NCI-H187 (cell line): ENCODE results near the gene UIMC1.
A peak's percentile ranks its signal among the peaks of the same experiment; 100 is the strongest.

Experiments
- DNase-seq, 2 experiments: peaks; one replicate each; lab custom pipeline; 2025; lab: John Stamatoyannopoulos, UW

Gene UIMC1

DNA sequence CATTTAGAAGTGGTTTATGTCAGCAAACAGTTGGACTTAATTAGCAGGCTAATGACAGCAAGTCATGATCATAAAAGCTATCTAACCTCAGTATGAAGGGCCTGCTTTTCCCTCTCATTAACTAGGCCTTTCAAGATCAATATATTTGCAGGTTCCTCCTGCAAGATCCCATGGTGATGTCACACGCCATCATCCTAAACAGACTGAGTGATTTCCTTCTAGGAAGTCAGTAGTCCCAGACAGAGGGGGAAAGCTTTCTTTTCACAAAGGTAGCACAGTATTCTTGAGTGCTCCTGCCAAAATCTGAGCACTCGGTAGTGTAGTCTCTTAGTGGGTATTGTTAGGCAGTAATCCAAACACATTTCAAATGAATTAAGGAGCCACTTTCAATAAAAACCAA lies 52.5 kb downstream of the UIMC1 start:
- DNase-seq, result no peak

DNA sequence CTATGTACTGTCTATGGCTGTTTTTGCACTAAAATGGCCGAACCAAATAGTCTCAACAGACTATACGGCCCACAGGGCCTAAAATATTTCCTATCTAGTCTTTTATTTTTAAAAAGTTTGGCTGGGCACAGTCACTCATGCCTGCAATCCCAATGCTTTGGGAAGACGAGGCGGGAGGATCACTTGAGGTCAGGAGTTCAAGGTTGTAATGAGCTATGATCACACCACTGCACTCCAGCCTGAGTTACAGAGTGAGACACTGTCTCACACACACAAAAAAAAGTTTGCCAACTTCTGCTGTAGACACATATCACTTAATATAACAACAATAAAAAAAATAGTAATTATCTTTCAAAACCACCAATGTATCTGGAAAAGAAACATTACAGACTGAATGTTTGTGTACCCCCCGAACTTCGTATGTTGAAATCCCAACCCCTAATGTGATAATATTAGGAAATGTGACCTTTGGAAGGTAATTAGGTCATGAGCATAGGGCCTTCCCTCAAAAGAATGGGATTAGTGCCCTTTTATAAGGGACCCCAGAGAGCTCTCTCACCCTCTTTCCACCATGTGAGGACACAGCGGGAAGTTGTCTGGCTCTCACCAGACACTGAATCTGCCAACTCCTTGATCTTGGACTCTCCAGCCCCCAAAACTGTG lies 53.9 kb downstream of the UIMC1 start:
- DNase-seq, result no peak

DNA sequence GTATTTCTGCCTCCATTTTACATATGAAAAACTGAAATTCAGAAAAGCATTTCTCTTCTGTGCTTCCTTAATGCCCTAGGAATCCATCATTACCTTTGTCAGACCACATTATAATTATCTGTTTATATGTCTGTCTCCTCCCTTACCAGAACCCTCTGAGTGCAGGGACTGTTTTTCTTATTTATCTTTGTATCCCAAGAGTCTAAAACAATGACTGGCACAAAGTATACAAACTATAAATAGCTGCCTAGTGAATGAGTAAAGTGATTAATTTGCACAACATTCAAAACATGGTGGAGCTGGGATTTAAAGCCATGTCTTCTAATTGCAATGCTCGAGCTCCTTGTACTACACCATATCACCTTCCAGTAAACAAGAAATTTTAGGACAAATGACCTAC lies 58.1 kb downstream of the UIMC1 start:
- no peak for DNase-seq

DNA sequence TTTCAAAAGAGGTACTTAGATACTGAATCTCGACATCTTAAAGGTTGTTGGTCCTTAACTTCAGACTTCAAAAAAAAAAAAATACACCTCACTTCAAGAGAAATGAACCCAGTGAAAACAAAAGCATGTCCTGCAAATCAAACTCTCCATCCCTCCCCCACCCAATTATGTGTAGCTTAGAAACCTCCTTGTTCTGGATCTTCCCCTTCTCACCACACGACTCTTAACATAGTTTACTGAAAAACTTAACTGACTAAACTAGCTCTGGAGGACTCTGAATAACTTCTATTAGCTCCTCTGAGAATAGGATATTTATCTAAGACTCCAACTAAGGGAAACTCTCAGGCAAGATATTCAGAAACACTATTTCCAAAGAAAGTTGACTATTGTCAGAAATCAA lies 58.7 kb downstream of the UIMC1 start:
- DNase-seq, result no peak

DNA sequence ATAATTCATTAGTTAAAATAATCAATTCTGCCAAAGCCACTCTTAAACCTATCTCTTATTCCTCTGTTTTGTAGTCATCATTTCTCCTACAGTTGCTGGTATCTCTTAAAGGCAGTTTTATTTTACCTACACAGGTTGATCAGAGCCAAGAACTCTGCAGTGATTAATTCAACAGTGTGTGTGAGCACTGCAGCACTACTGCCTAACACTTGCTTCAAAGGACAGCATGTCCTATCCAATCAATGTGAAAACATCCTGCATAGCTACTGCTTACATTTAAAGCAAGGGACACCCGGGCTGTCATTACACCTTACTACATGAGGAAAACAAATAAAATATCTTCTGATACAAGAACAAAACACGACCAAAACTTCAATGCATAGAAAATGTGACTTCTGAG lies 62.3 kb downstream of the UIMC1 start:
- DNase-seq, result no peak

DNA sequence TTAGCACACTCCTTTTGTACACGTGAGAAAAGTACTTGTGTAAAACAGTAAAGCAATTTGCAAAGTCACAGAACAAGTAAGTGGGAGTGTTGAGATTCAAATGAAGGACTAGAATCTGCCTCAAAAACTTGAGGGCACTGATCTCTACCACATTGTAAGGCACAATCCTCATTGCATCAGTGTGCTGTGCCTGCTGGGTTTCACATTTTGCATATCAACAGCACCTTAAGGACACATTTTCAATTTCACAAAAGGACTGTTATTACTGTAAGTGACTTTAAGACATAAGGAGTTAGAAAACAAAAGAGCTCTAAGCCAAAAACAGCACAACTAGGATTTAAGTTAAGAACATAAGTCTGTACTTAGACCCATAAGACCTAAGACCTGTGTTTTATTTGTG lies 62.8 kb downstream of the UIMC1 start:
- DNase-seq, result no peak

DNA sequence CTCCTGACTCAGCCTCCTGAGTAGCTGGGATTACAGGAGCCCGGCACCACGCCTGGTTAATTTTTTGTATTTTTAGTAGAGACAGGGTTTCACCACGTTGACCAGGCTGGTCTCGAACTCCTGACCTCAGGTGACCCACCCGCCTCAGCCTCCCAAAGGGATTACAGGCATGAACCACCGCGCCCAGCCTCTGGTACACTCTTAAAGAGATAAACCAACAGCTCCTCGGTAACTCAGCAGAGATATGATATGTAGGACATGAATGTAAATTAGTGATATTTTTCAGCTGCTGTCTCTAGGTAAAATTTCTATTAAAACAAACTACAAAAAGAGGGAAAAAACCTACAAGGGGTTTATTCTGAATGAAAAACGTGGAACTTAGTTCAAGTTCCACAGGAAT lies 64.6 kb downstream of the UIMC1 start:
- no peak for DNase-seq

DNA sequence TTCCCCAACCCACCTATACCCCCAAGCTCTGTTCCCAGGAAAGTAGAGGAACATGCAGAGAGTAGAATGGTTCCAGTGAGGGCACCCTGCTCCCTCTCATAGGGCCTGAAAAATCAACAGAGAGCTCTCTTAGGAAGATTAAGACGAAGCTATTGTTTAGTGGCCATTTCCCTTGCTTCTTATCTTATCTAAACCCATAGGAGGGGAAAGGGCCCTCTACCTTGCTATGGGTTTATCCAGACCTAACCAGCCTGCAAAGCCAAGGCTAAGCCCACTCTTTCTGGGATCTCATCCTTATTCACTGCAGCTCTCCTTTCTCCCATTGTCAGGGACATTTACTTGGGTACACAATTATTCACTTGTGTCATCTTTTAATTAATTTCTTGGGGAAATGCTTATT lies 68.1 kb downstream of the UIMC1 start:
- no peak for DNase-seq

DNA sequence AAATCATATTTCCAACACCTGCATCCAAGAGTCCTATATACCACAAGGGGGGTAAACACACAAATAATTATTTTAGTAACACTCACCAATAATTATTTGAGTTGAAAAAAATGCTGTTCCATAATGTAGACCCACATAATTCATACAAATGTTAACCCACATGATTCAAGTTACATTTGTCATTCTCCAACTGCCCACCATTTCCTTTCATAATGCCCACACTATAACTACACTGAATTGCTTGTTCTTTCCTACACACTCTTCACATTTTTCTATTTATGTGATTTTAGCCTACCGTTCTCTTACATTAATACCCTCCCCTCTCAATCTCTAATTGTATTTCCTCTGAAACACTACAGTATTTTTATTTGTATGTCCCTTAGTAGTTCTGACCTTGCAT lies 71.6 kb downstream of the UIMC1 start:
- no peak for DNase-seq

DNA sequence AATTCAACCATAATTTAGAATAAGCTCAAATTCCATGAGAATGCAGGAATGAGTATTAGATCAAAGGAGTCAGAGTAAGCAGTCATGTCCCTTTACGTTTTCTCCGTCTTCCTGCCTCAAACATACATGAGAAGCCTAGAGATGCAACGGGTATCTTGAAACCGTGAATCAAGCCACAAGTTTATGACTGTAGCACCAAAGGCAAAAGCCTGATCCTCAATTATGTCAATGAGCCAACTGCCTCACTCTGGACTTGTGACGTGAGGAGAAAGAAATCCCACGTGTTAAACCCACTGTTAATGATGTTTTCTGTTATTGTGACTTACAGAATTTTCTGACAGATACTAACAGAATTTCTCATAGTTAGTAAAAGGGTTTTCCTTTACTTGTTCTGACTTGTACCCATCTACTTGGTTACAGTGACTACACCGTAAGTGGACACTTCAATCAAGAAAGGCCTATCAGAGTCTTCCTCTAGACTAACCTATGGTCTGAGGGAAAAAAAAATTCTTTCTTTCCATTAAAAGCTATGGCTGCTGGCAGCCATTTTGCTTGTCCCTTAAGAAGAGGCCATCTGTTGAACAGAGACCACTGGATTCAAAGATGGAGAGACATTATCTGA lies 72.2 kb downstream of the UIMC1 start:
- DNase-seq, result peak in 1 of 2 experiments; percentile 4

DNA sequence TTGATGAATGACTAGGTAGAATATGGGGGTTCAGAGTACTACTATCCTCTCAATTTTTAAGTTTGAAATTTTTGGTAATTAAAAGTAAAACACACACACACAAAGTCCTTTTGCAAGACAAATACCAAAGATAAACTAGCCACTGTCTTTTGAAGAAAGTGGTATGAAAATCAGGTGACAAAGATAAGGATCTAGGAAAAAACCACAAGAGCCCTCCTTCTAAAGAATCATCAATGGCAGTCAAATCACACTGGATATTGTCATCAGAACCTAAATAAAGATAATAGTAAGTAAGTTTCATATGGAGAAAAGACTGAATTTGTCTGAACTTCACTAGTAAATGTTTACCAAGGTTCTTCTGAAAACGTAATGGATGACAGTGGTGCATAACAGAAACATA lies 76.9 kb downstream of the UIMC1 start:
- DNase-seq, result no peak

DNA sequence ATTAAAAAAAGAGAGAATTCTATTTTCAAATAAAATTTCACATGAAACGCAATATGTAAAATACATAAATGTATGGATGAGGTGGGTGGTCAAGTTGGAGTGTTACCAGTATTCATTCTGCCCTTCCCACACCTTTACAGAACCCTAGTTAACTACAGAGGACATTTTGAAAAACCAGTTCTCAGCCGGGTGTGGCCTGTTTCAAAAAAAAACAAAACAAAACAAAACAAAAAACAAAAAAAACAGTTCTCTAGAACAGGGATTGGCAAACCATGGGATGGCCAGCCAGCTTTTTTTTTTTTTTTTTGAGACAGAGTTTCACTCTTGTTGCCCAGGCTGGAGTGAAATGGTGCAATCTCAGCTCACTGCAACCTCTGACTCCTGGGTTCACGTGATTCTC lies 79.0 kb downstream of the UIMC1 start:
- DNase-seq, result no peak

DNA sequence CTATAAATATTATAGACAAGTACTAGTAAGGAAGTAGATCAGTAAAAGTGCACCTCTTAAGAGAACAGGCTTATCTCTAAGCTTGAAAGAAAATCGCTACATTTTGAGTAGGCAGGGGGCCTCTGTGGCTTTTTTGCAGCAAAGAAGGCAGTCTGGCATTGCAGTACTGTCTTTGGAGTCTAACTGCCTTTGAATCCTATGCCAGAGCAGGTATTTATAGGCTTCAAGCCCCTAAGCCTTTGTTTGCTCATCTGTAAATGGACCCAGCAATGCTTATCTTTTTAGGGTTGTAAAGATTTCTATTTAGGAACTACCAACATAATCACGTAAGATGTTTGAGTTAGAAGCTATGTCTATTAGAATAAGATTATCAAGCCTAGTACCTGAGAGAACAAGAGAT lies 83.8 kb downstream of the UIMC1 start:
- no peak for DNase-seq

DNA sequence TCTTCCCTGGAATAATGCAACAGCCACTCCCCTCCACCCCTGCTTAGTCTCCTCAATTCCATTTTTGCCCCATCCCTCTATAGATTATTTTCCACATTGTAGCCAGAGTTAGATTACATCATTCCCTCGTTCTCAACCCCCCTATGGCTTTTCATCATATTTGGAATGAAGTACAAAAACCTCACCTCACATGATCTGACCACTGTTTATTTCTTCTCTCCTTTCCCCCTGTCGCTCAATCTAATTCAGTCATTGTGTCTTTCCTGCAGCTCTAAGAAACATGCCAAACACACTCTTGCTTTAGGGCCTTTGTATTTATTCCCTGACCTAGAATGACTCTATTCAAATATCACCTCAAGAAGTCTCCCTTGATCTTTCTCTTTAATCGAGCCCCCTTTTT lies 84.9 kb downstream of the UIMC1 start:
- no peak for DNase-seq

DNA sequence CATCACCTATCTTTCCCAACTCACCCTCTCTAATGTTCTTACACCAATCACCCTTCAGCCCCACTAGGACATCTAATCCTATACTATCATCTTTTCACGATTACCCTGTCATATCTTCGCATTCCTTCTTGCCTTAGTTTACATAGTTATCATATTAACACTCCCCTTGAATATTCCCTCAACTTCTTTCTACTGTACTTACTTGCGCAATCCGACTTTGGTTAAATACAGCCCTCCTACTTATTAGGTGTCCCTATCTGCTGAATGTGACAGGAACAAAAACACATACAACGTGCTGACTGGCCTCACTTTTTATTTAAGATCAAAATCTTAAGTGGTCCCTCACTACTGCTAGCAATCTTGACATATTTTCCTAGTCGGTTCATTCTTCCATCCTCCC lies 88.0 kb downstream of the UIMC1 start:
- DNase-seq, result no peak

DNA sequence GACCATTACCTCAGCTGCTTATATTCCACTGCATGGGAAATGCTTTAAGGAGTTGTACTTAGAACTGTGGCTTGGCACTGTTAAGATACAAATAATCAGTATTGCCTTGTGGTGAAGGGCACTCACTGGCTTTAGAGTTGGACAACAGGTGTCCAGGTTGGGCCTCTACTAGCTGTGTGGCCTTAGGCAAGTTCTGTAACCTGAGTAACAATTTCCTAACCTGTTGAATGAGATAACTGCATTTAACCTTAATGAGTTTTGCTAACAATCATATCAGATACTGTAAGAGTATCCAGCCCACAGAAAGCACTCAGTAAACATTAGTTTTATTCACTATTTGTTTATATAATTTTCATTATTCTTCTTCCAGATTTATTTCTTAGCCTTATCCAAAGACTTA lies 90.2 kb downstream of the UIMC1 start:
- no peak for DNase-seq

DNA sequence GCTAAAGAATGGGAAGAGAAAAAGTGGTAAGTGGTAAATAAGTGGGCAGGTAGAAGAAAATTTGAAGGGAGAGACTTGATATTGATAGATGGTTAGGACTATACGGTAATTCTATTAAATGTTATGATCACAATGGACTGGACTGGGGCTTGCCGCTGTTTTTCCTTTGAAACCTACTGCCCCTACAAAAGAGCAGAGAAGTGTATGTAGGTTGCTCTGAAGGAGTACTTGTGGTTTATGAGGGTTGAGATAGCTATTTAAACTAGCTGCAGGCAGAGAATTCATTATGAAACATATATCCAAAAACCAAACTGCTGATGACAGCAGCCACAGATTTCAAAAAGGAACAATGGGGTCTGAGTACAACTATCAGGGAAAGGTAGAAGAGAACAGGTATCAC lies 90.7 kb downstream of the UIMC1 start:
- peak; percentile 3 to 5 for DNase-seq

DNA sequence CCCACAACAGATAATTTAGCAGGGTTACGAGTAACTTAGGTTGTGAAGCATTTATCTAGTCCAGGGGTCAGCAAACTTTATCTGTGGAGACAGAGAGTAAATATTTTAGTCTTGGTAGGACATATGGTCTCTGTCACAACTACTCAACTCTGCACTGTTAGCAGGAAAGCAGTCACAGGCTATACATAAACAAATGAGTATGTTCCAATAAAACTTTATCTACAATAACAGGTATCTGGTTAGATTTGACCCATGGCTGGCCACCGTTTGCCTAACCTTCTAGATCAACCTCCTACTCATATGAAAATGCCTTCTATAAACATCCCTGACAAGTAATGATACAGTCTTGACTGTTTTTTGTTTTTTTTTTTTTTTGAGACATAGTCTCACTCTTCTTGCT lies 94.5 kb downstream of the UIMC1 start:
- no peak for DNase-seq

DNA sequence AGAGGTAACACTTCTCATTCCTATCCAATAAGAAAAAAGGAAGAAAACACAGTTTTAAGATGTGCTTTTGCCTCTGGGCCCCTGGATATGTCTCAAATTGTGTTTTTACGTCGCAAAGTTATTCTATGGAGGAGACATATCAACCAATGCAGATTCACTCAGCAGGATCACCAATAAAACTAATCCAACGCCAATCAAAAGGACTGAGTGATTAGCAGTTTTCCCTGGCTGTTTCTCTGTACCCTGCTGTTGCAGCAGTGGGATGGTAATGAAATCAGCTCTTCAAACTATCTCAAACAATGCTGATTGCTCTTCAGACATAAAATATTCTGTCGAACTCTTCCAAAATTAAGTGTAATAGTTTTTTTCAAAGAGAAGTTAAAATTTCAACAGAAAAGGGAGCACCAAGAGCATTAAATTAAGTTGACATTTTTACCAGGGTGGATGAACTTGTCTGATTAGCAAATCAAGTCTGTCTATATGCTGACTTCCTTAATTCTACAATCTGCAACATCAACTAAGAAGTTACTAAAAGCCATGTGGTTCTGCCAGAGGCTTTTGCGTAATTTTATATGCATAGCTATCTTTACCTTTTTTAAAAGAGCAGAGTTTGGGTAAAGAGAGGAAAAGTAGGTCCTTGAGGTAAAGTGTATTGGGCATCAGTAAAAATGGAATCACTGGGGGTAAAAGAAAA lies 97.8 kb downstream of the UIMC1 start:
- no peak for DNase-seq

DNA sequence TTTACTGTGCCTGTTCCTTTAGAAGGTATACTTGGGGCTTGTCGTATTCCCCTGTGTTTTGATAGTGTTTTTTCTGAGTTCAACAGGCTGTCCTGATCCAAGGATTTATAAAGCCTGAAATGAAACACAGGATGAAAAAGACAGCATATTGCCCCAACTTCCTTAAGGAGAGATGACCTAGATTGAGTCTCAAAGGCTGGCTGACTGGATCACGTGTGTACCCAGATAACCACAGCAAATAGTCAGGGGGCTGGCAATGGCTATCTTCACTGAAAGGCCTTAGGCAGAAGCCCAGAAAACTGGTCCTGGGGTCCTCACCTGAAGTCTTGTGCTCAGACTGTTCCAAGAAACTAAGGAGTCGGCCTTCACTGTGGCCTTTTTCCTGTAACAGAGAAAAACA lies 99.8 kb downstream of the UIMC1 start:
- no peak for DNase-seq

DNA sequence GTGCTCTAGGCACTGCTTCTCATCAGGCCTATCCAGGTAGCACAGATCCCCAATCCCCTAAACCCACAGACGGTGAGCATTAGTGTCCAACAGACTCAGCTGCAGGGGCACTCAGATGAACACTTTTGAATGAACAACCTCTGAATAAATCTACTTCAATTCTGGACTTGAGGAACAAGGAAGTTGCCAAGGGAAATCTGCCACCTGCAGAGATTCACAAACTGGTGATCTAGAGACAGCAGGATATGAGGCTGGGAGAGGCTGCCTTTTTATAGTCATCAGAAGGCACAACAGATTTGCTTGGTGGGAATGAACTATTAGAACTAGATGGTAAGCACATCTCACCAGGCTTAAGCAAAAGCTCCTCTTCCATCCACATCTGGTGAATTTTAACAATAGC lies 100.5 kb downstream of the UIMC1 start:
- DNase-seq, result no peak

DNA sequence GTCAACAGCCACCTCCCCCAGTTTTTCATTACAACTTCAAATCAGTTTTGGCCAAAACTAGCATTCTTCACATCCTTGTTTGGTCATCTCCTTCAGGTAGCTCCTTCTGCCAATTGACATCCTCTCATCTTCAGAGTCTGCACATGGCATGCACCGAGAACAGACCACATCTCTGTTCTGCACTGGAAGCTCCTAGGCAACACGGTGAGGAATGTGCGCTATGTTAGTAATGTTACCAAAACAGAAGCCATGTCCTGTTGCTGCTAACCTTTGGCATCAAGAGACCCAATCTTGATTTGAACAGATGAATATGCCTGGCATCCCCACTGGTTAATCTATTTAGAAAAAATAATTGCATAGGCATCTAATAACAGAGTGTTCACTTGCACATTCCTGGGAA lies 102.3 kb downstream of the UIMC1 start:
- no peak for DNase-seq

DNA sequence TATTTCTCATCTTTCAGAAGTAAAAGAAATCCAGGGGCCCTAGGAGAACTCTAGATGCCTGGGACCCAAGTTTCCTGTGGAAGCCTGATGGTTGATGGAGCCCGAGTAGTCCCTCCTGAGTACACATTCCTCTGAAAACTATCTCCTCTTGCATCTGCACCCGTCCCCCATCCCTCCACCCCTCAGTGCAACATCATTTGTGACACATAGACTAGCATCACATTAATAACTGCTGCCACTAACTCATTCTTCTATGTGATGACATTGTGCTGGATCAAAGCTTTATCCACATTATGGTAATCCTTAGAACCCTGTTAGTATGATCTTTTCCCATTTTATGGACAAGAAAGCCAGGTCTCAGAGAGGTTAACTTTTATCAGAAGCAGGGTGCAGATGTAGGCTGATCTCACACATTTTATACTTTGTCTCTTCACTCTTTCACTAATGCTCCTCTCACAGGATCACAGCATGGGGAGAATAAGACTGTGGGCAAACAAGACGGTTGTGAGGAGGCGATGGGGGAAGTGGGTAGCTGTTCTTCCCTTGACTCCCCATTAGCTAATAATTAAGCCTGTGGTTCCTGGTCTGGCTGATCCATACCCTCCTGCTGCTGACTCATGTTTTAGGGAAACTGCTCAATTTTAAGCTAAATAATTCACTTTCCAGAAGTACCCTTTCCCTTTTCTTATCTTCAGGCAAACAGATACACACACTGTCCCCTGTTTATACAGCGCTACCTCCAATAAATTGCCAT lies 103.5 kb downstream of the UIMC1 start:
- DNase-seq, result no peak
